Measurements from ENCODE around the gene LURAP1L.

LURAP1L gene

GRCh38 chr9:12774861-12775678 is at the start of gene LURAP1L:
Gene LURAP1L (plus strand): TSS chr9:12775020. CDS start chr9:12775716, 696 bp downstream.
- DNase-seq (ENCODE audit: low spot score) = peak; percentile 73

GRCh38 chr9:12726795-12727194 is 48.0 kb upstream of the LURAP1L start:
- DNase-seq (ENCODE audit: low spot score) = no peak

- DNase-seq (ENCODE audit: low spot score) = no peak
These were observed 44.6 kb upstream of the LURAP1L start for GRCh38 chr9:12730198-12730597.

- DNase-seq (ENCODE audit: low spot score) = no peak
These were observed 43.9 kb upstream of the LURAP1L start for GRCh38 chr9:12730927-12731326.

GRCh38 chr9:12732971-12733370 is 41.8 kb upstream of the LURAP1L start:
- DNase-seq (ENCODE audit: low spot score) = no peak

GRCh38 chr9:12735665-12736064 is 39.2 kb upstream of the LURAP1L start:
- DNase-seq (ENCODE audit: low spot score) = no peak

GRCh38 chr9:12737871-12738270 is 36.9 kb upstream of the LURAP1L start:
- DNase-seq (ENCODE audit: low spot score) = peak; percentile 14

GRCh38 chr9:12739014-12739652 is 35.7 kb upstream of the LURAP1L start:
- no peak for DNase-seq (ENCODE audit: low spot score)

GRCh38 chr9:12740845-12741244 is 34.0 kb upstream of the LURAP1L start:
- DNase-seq (ENCODE audit: low spot score) = no peak

- DNase-seq (ENCODE audit: low spot score) = peak; percentile 22
These were observed 26.8 kb upstream of the LURAP1L start for GRCh38 chr9:12748016-12748415.

- DNase-seq (ENCODE audit: low spot score) = no peak
These were observed 25.9 kb upstream of the LURAP1L start for GRCh38 chr9:12748954-12749353.

- no peak for DNase-seq (ENCODE audit: low spot score)
These were observed 20.9 kb upstream of the LURAP1L start for GRCh38 chr9:12753931-12754330.

GRCh38 chr9:12759761-12760160 is 15.1 kb upstream of the LURAP1L start:
- DNase-seq (ENCODE audit: low spot score) = peak; percentile 29

GRCh38 chr9:12760758-12761157 is 14.1 kb upstream of the LURAP1L start:
- no peak for DNase-seq (ENCODE audit: low spot score)

- DNase-seq (ENCODE audit: low spot score) = no peak
These were observed 10.7 kb upstream of the LURAP1L start for GRCh38 chr9:12764150-12764549.

GRCh38 chr9:12765088-12765798 is 9.6 kb upstream of the LURAP1L start:
- DNase-seq (ENCODE audit: low spot score) = no peak

GRCh38 chr9:12766357-12766756 is 8.5 kb upstream of the LURAP1L start:
- DNase-seq (ENCODE audit: low spot score) = no peak

- no peak for DNase-seq (ENCODE audit: low spot score)
These were observed 4.6 kb upstream of the LURAP1L start for GRCh38 chr9:12770261-12770660.

- peak; percentile 40 for DNase-seq (ENCODE audit: low spot score)
These were observed 2.9 kb upstream of the LURAP1L start for GRCh38 chr9:12771891-12772290.

GRCh38 chr9:12773562-12773961 is 1.3 kb upstream of the LURAP1L start:
- peak; percentile 13 for DNase-seq (ENCODE audit: low spot score)

- DNase-seq (ENCODE audit: low spot score) = peak; percentile 32
These were observed 1.1 kb downstream of the LURAP1L start for GRCh38 chr9:12775679-12776512.

GRCh38 chr9:12776513-12777055 is 1.8 kb downstream of the LURAP1L start:
- peak; percentile 89 for DNase-seq (ENCODE audit: low spot score)
